ENCODE data around the gene ATP5IF1.

DNA sequence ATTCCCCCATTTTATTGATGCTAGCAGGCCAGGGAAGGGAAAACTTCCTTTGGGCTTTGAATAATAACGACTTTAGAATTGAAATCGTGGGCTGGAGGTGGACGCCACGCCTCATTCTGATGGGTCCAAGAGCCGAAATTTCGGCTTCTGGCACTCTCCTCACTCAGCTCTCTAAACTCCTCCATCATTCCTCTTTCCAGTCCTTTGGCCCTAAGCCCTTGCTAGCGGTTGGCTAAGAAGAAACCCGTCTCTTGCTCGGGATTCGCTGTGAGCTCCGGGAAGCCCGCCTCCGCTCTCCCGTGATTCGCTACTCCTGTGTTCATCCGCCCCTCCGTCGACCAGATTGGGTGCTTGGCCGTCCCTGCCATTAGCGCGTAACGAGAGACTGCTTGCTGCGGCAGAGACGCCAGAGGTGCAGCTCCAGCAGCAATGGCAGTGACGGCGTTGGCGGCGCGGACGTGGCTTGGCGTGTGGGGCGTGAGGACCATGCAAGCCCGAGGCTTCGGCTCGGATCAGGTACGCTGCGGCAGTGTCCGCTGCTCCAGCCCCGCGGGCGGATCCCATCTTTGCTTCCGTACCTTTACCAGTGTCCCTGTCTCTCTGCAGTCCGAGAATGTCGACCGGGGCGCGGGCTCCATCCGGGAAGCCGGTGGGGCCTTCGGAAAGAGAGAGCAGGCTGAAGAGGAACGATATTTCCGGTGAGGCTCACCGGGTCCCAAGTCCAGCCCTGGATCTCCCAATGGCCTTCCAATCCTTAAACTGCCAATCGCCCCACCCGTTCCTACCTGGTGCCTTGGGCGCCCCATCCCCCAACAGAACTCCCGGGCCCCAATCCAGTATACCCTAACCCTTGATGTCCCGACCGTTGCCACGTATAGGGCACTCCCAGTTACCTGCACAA, at the start of gene ATP5IF1:
- TF ChIP-seq POLR2A (IDR thresholded peaks at IDR 0.05; ENCODE audit: low read length) (peak; percentile 98), GATA1 (IDR thresholded peaks at IDR 0.05; ENCODE audit: low read depth, low read length) (no peak)
